ENCODE data around the gene CYP4F22. TPM values are rescaled to one million over a fixed set of nuclear protein-coding genes. Genes with fewer than 3 reads are reported as not detected.
"Not testable (repeated sequence)": the region's sequence is repeated elsewhere in the genome, so short reads cannot be mapped to it uniquely, and the experiment has no call there.

CYP4F22 gene
- total RNA-seq, 2 experiments from 2014 or later = not detected

GRCh38 chr19:15485768-15486167, 22.6 kb upstream of the CYP4F22 start:
- BruUV-seq (replicated peaks); H3K27ac ChIP-seq (ENCODE audit: low read depth, low read length, poor library complexity, severe bottlenecking); H3K9me3 ChIP-seq (ENCODE audit: low read length); H3K9me2 ChIP-seq (ENCODE audit: insufficient read depth, low read length); H2AFZ ChIP-seq (ENCODE audit: low read length); H3K4me2 ChIP-seq (ENCODE audit: low read length); H4K20me1 ChIP-seq (ENCODE audit: insufficient read depth, low read length); DNase-seq (ENCODE audit: low spot score); H3K36me3 ChIP-seq (ENCODE audit: insufficient read depth, low read length); H3K4me3 ChIP-seq (ENCODE audit: low read depth, low read length, poor library complexity, severe bottlenecking); H3K4me1 ChIP-seq (ENCODE audit: insufficient read depth, low read length, poor library complexity, severe bottlenecking); H3K79me2 ChIP-seq (ENCODE audit: insufficient read depth, low read depth, low read length); intact Hi-C loops (cut with micrococcal nuclease; ENCODE audit: unreplicated experiment): not testable (repeated sequence)
- CTCF ChIA-PET (ENCODE audit: unreplicated experiment) = interaction anchor here (0.6 kb wide), 1 partner anchor 290 kb away, joined by 11 read pairs; no protein-coding TSS in a partner anchor
- POLR2A ChIA-PET = interaction anchor here (0.6 kb wide), 1 partner anchor 53 kb away, joined by 5 read pairs; no protein-coding TSS in a partner anchor

DNA sequence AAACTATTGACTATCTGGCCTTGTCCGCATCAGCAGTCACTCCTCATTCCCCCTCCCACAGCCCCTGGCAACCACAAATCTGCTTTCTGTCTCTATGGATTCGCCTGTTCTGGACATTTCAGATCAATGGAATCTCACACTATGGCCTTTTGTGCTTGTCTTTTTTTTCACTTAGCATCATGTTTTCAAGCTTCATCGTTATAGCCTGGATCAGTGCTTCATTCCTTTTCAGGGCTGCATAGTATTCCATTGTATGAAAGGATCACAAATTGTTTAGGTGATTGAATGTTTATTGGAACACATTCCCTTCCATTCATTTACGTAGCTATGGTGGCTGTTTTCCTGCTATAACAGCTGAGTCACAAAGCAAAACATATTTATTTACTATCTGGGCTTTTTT, 21.3 kb upstream of the CYP4F22 start:
- no peaks in the 10 kb centered on the region for H3K79me2 ChIP-seq (ENCODE audit: insufficient read depth, low read depth, low read length)

GRCh38 chr19:15488489-15489226, 19.7 kb upstream of the CYP4F22 start:
- Histone ChIP-seq H3K27ac (ENCODE audit: low read depth, low read length, poor library complexity, severe bottlenecking) (no peak overlapping the region), H3K4me3 (ENCODE audit: low read depth, low read length, poor library complexity, severe bottlenecking) (no peak overlapping the region), H3K4me1 (ENCODE audit: insufficient read depth, low read length, poor library complexity, severe bottlenecking) (no peaks in the 10 kb centered on the region), H3K79me2 (ENCODE audit: insufficient read depth, low read depth, low read length) (no peaks in the 10 kb centered on the region), H3K9me2 (ENCODE audit: insufficient read depth, low read length) (no peaks in the 10 kb centered on the region), H2AFZ (ENCODE audit: low read length) (no peak overlapping the region), H4K20me1 (ENCODE audit: insufficient read depth, low read length) (no peaks in the 10 kb centered on the region), H3K9me3 (ENCODE audit: low read length) (no peaks in the 10 kb centered on the region), H3K4me2 (ENCODE audit: low read length) (no peak overlapping the region), H3K36me3 (ENCODE audit: insufficient read depth, low read length) (no peaks in the 10 kb centered on the region)
- CTCF ChIA-PET (ENCODE audit: unreplicated experiment) = no interaction called here
- POLR2A ChIA-PET = no interaction called here
- no TSS peak for BruUV-seq (replicated peaks)
- no peak for DNase-seq (ENCODE audit: low spot score)
- intact Hi-C loops (cut with micrococcal nuclease; ENCODE audit: unreplicated experiment) = no loop called here
- no peak for TF ChIP-seq EZH2phosphoT487 (IDR thresholded peaks at IDR 0.05; ENCODE audit: borderline replicate concordance, low read depth, low read length)
- TF ChIP-seq, protein P1, sequence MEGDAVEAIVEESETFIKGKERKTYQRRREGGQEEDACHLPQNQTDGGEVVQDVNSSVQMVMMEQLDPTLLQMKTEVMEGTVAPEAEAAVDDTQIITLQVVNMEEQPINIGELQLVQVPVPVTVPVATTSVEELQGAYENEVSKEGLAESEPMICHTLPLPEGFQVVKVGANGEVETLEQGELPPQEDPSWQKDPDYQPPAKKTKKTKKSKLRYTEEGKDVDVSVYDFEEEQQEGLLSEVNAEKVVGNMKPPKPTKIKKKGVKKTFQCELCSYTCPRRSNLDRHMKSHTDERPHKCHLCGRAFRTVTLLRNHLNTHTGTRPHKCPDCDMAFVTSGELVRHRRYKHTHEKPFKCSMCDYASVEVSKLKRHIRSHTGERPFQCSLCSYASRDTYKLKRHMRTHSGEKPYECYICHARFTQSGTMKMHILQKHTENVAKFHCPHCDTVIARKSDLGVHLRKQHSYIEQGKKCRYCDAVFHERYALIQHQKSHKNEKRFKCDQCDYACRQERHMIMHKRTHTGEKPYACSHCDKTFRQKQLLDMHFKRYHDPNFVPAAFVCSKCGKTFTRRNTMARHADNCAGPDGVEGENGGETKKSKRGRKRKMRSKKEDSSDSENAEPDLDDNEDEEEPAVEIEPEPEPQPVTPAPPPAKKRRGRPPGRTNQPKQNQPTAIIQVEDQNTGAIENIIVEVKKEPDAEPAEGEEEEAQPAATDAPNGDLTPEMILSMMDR (conservative IDR thresholded peaks at IDR 0.05; ENCODE audit: low read length) = no peak

More for the DNA sequence above, 21.3 kb upstream of the CYP4F22 start:
- TF ChIP-seq EZH2phosphoT487 (IDR thresholded peaks at IDR 0.05; ENCODE audit: borderline replicate concordance, low read depth, low read length) = no peak
- TF ChIP-seq, protein P1 (conservative IDR thresholded peaks at IDR 0.05; ENCODE audit: low read length) = no peak
- H3K9me3 ChIP-seq (ENCODE audit: low read length) = no peaks in the 10 kb centered on the region
- H3K4me1 ChIP-seq (ENCODE audit: insufficient read depth, low read length, poor library complexity, severe bottlenecking) = no peaks in the 10 kb centered on the region
- H3K9me2 ChIP-seq (ENCODE audit: insufficient read depth, low read length) = no peaks in the 10 kb centered on the region
- intact Hi-C loops (cut with micrococcal nuclease; ENCODE audit: unreplicated experiment) = no loop called here
- BruUV-seq (replicated peaks) = no TSS peak
- H4K20me1 ChIP-seq (ENCODE audit: insufficient read depth, low read length) = no peaks in the 10 kb centered on the region
- ChIA-PET CTCF (ENCODE audit: unreplicated experiment) (no interaction called here), POLR2A (no interaction called here)
- no peak overlapping the region for H3K4me3 ChIP-seq (ENCODE audit: low read depth, low read length, poor library complexity, severe bottlenecking)
- H2AFZ ChIP-seq (ENCODE audit: low read length) = no peak overlapping the region
- DNase-seq (ENCODE audit: low spot score) = no peak
- H3K27ac ChIP-seq (ENCODE audit: low read depth, low read length, poor library complexity, severe bottlenecking) = no peak overlapping the region
- no peaks in the 10 kb centered on the region for H3K36me3 ChIP-seq (ENCODE audit: insufficient read depth, low read length)
- H3K4me2 ChIP-seq (ENCODE audit: low read length) = no peak overlapping the region
